Liver (tissue), 3 donors: ENCODE results near the gene FAM193A.

Source experiments
- RAD21 ChIP-seq, 2 donors: IDR thresholded peaks; 2 replicates each; pipeline ENCODE4 v1.6.1; 2016; ENCODE audit warnings: antibody characterized with exemption in 2 of 2, mild to moderate bottlenecking in 2 of 2
- TF ChIP-seq, protein P1 (sequence below): fragments of 150-350 bp; IDR thresholded peaks from 2 replicates; pipeline ENCODE4 v1.5.1; 2017; ENCODE audit warnings: improper control_type of control experiment, low read depth, low read length; ENCODE audit not compliant: missing input control
- donor health status: healthy.
- donor health status: healthy.

DNA sequence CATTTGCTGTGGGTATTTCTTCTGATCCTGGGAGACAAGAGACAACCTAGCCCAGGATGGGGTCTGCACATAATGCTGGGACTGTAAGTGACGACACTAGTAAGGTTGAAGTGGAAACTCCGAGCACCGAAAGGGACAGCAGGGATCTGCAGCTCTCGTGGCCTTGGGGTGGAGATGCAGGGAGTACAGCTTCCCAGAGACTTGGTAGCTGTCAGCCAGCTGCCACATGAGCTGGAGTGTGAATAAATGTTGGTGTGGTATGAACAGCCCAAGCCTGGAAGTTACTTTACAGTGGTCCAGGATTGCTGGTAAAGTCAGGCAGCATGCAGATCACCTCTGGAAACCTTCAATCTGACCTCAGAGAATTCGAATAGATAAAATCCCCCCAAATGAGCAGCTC lies 97.6 kb downstream of the FAM193A start:
- TF ChIP-seq, protein P1, sequence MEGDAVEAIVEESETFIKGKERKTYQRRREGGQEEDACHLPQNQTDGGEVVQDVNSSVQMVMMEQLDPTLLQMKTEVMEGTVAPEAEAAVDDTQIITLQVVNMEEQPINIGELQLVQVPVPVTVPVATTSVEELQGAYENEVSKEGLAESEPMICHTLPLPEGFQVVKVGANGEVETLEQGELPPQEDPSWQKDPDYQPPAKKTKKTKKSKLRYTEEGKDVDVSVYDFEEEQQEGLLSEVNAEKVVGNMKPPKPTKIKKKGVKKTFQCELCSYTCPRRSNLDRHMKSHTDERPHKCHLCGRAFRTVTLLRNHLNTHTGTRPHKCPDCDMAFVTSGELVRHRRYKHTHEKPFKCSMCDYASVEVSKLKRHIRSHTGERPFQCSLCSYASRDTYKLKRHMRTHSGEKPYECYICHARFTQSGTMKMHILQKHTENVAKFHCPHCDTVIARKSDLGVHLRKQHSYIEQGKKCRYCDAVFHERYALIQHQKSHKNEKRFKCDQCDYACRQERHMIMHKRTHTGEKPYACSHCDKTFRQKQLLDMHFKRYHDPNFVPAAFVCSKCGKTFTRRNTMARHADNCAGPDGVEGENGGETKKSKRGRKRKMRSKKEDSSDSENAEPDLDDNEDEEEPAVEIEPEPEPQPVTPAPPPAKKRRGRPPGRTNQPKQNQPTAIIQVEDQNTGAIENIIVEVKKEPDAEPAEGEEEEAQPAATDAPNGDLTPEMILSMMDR = no peak
- TF ChIP-seq RAD21 (IDR thresholded peaks at IDR 0.05) = no peak
